T-helper 1 cell treated with Interleukin-12 subunit alpha and Interleukin-12 subunit beta and Interleukin-4 antibody, amounts not matched to agents 30 ng/mL and 1 ng/mL, for 36 hours (primary cell): ENCODE data around the gene HDHD5. TPM values are rescaled to one million over a fixed set of nuclear protein-coding genes. Genes with fewer than 3 reads are reported as not detected.
"Not testable (repeated sequence)": the region's sequence is repeated elsewhere in the genome, so short reads cannot be mapped to it uniquely, and the experiment has no call there.

ENCODE experiments used
- intact Hi-C: fragments of 100-400 bp; cut with micrococcal nuclease; formaldehyde crosslinking; loops from one replicate; pipeline ENCODE4 v1.15.1; 2024
- total RNA-seq: library from RNA; stranded (reverse); gene quantifications from 2 replicates; pipeline ENCODE4 v1.2.3, GENCODE V29; 2022

The HDHD5 gene
- total RNA-seq, 1 donor from 2014 or later, result 31.7 TPM

DNA sequence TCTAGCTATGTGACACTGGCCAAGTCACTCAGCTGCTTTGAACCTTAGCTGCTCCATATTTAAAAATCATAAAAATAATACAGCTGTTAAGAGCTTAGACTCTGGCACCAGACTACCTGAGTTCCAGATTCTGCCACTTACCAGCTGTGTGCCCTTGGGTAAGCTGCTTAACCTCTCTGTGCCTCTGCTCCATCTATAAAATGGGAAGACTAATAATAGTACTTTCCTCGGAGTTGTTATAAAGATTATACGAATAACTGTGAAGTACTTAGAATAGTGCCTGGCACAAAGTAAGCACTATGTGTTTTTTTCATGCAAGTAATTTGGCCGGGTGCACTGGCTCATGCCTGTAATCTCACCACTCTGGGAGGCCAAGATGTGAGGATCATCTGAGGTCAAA lies 1.4 kb downstream of the HDHD5 start:
- intact Hi-C loops, result loop anchor here (1.0 to 2.0 kb wide), 2 partner anchors 37 to 619 kb away; no protein-coding TSS in a partner anchor

DNA sequence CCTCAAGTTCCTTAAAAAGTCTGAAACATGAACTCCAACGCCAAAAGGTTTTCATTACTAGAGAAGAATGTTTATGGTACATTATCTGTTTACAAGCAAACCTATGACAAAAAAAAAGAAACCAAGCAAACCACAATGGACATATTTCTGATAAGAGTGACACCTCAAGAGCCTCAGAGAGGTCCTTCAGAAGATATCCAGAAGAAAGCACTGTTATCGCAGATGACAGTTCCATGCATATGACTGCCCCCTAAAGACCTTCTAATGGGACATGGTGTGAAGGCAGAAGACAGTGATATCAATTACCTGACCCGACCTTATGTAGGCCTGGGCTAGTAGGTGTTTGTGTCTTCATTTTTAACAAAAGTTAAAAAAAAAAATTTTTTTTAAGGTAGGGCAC lies 3.1 kb downstream of the HDHD5 start:
- intact Hi-C loops, result no loop called here

DNA sequence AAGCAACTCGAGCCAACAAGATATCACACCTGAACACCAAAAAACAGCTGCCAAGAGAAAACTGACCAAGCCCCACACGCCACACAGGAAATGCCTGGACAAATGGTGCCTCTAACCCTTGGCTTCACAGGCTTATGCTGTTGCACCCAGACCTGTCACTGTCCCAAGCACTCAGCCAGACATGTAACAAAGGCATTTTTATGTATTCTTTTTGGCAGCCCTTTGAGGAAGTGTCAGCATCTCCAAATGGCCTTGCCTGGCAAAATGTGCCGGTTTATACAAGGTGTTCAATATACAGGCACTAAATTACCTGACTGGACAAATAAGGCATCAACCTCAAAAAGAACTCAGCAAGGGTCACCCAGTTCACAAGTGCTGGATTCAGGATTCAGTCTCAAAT lies 6.1 kb downstream of the HDHD5 start:
- intact Hi-C loops, result no loop called here

DNA sequence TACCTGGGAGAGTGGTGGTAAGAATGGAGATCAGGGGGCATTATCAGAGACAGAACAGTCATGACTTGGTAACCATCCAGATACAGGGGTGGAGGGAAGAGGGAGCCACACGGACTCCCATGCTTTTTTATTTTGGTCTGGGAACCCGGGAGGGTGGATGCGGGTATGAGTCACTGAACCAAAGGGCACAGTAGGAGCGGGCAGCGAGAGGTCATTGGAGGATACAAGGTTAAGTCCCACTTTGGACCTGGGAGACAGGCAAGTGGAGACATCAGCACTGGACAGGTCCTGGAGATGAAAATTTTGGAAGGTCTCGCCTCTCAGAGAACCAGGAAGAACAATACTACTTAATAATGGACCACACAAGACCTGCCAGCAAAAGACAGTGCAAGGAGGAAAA lies 6.7 kb downstream of the HDHD5 start:
- intact Hi-C loops, result no loop called here

DNA sequence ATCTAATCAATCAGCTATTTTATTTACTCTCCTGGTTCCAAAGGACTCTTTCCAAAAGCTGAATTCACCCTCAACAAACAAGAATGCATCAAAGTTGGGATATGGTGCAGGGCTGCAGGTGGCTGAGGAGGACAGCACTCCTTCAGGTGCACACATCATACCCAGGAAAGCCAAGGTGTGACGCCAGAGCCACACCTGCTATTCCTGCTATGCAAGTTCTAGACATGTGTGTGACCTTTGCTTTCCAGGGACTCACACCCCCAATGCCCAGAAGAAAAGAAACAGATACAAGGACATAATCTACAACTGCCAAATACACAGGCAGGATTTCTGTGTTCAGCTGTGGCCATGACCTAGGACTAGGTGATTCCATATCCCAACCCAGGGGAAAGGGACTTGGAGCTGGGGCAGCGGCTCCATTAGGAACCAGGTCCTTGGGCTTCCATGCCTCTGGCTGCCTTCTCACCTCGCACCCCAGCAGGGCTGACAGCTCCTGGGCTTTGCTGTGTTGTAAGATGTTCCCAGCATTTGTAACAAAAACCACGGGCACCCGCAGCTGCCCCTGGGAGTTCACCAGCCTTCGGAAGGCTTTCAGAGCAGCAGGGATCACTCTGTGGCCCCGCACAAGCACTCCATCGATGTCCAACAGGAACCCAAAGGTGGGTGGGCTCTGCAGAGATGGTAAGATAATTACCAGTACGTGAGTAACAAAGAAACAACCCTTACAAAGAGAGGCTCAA lies 9.8 kb downstream of the HDHD5 start:
- intact Hi-C loops, result no loop called here

DNA sequence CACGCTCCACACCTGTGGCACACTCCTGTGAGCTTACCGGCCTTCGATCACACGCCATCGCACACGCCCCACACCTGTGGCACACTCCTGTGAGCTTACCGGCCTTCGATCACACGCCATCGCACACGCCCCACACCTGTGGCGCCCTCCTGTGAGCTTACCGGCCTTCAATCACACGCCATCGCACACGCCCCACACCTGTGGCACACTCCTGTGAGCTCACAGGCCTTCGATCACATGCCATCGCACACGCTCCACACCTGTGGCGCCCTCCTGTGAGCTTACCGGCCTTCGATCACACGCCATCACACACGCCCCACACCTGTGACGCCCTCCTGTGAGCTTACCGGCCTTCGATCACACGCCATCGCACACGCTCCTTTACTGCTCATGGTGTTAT lies 11.6 kb downstream of the HDHD5 start:
- intact Hi-C loops, result not testable (repeated sequence)

DNA sequence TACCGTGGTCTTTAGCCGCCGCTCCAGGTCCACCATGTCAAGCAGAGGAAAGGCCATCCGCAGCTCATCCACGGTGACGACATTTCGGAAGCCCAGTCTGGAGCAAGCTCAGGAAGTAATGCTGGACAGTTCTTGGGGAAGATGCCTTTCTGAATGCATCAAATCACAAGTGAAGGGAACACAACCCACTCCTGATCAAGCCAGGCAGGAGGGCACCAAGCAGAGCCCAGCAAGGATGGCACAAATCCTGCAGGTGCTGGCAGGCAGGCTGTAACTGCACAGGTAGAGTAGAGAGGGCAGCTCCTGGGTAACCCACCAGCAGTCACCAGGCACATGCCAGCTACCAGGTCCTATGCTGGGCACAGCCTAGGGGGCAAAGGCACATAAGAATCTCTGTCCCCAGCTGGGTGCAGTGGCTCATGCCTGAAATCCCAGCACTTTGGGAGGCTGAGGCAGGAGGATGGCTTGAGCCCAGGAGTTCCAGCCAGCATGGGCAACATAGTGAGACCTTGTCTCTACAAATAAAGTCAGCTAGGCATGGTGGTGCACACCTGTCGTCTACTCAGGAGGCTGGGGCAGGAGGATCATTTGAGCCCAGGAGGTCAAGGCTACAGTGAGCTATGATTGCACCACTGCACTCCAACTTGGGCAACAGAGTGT lies 13.9 kb downstream of the HDHD5 start:
- intact Hi-C loops, result no loop called here

DNA sequence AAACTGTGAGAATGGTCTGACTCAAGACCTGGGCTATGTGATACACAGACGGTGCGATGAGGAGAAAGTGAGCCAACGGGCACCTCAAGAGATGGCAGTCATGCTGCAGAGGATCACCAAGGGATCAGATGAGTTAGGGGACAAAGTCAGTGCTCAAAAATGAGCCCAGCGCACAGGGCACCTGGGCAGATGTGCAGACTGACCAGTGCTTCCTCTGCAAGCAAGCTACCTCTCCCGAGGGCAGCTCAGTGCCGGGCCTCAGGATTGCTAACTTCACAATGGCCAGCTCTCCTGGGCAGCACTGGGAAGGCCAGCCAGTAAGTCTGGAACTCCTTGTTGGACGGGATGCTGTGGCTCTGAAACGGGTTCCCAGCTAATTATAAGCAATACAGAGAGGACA lies 15.3 kb downstream of the HDHD5 start:
- intact Hi-C loops, result no loop called here

DNA sequence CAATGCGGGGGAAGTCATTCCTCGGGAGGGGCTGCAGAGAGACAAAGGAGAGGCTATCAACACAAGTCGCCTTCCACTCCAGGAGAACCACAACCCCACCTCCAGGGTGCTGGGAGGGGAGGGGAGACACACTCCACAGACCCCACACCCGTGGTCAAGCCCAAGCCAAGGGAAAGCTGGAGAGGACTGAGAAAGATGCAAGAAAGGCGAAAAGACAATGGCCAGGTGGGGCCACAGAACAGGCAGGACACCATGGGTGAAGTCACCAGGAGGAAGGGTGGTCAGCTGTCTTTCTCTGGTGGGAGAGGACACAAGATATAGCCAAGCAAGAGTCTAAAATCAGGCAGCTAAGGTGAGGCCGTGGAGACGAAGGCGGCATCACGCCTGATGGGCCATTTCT lies 16.0 kb downstream of the HDHD5 start:
- intact Hi-C loops, result no loop called here

DNA sequence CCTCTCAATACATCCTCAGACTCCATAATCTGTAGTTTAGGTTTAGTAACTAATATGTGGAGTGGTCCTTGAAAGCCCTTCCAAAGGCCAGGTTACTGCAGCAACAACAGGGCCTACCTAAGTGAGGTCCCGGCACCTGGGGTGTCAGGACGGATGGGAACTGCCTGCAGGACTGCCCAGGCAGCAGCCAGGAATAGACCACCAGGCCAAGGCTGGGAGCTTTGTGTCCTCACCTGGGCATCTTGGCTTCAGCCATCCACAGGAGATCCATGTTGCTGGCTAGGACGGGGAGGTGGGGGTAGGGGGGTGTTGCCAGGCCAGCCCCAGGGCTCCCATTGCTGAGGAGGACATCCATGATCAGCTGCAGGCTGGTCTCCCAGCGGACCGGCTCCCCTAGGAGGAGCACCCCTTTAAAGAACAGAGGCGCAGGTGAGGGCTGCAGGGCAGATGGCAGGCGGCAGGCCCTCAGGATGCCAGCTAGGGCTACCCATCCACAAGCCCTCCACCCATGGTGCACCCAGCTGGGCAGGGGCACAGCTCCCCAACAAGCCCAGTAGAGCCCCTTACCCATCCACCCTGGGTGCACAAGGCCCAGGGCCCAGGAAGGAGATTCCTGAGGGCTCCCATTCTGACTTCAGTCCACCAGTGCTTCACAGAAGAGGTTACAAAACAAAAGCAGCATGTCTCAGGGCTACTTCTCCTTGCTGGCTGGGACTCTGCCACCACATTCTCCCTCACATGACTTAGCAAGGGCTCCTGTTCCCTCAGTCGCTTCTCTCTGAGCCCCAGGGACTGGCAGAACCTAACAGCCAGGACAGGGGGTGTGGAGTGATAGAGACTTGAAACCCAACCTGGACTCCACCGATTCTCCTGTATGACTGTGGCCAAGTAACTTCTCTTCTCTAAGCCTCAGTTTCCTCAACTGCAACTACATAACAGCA lies 18.0 kb downstream of the HDHD5 start:
- intact Hi-C loops, result no loop called here

DNA sequence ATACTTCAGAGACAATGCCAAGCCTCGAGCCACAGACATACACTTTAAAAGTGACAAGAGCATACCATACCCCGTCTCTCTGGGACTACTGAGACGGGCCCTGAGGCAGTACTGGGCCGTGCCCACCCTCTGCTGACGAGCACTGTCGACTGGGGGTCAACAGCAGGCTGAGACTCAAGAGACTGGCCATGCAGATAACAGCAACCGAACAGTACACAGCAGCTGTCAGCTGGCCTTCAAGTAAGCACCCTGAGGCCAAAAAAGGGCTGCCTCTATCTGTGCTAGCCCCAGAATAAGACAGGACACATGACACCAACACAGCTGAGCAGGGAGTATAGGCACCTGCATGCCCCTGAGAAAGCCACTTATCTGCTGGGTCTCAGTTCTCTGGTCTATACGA lies 19.1 kb downstream of the HDHD5 start:
- intact Hi-C loops, result no loop called here

DNA sequence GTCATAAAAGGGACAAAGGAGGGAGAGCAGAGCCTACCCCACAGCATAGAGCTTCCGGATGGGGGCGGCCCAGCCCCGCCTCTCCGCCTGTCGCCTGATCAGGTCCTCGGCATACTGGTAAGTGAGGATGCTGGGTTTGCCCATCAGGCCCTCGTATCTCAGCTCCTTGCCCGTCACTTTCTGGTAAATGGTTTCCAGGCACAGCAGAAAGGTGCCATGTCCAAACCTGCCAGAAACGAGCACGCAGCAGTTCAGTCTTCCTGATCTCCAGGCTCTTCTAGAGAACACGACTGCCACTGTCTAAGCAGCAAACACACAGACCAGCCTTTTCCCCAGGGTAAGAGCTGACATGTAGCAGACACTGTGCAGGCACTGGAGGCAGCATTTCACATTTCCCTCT lies 20.6 kb downstream of the HDHD5 start:
- intact Hi-C loops, result no loop called here

DNA sequence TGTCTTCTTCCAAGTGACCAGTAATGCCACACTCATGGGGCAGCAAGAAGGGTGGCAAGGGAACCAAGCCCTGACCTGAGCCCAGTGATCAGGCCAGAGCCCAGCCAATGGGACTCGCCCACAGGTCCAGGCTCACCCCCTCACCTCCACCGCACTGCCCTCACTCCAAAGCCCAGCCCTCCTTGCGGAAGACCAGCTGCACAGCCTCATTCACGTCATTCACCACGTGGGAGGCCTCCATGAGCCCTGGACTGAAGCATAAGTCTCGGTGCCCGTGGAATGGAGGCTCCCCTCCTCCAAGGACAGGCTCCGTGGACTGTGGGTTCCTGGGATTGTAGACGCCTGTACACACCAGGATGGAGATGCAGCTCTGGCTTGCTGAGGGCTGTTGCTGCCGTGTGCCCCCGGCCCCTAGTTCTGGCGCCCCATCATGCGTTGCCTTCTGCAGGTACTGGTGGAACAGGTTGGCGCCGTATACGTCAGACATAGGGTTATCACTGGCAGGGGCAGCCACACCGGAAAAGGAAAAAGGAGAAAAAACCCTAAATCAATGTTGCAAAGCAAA lies 21.1 kb downstream of the HDHD5 start:
- intact Hi-C loops, result no loop called here

DNA sequence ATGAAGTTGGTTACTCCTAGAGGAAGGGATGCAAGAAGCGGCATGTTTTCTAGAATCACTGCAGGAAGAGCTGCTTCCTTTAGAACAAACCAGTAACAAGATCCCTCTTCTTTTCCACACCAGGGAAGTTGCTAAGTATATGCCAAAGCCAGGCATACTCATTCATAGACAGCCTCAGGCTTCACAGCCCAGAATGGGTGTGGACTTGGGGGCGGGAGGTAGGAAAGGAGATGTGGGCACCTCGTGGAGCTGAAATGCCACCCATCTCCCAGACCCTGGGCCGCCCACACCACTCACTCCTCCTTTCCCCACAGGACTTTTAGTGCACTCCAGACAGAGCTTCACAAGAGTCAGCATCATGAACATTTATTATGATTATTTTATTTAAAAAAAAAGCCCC lies 21.9 kb downstream of the HDHD5 start:
- intact Hi-C loops, result no loop called here

DNA sequence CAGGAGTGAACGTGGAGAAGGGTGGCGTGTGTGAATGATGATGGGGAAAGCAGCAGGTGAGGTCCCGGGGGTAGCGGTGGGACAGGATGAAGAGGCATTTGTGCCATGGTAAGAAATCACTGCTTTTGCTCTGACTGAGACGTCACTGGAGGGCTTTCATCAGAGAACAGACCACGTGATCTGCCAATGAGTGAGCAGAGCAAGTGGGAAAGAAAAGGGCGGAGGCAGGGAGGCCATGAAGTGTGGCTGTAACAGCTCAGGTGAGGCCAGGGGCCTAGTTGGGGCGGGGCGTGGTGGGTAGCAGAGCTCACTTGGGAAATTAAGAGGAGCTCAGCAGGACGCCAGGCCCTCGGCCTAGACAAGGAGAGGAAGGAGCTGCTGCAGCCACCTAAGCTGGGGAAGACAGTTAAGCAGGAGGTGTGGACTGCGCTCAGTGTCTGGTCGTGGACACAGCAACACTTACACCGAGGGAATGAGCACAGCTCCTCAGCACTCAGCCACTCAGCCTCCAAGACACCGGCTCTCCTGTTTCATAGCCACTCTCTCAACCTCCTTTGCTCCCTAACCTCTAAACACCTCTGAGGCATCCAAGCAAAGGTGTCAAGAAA lies 23.8 kb downstream of the HDHD5 start:
- intact Hi-C loops, result no loop called here

DNA sequence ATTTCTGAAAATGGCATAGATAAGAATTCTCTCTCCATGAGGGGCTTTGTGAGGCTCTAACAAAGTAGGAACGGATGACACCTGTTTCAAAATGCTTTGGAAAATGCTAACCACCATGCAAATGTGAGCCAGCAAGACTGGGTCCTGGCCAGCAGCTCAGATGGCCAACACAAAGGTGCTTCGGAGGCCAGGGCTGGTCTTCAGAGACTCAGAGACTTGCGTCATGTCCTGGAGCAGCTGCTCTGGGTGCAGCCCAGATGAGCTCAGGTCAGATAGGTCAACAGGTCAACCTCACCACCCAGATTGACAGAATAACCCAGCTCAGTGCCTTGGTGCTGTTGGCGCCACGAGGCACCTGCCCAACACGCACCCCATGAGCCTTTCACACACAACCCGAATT lies 25.9 kb downstream of the HDHD5 start:
- intact Hi-C loops, result no loop called here

DNA sequence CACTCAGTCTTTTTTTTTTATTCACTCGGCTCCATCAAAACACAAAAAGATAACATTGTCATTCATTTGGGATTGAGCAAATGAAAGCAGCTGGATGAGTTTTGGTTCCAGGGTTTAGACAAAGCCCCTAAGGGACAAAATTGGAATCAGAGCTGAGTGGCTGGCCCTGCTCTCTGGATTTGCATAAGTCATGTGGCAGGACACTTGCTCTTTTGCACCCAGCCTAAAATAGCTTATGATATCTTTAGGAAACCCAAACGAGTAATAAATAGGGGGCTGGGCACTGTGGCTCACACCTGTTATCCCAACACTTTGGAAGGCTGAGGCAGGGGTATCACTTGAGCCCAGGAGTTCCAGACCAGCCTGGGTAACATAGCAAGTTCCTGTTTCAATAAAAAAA lies 27.0 kb downstream of the HDHD5 start:
- intact Hi-C loops, result no loop called here

DNA sequence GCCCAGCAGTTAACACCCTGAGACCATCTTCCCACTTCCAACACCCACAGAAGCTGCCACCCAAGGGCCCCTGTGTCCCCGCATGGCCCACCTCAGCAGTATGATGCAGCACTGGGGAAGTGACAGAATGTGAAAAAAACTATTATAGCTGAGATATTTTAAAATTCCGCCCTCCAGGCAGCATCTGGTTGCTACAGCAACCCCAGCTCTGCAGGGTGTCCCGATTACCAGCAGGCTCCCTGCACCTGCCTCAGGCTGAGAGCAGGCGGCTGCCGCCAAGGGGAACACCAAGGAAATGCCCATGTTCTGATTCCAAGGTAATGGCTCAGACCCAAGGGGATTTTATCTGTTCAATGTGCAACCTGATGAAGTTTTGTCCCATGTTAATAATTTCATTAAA lies 27.4 kb downstream of the HDHD5 start:
- intact Hi-C loops, result no loop called here

DNA sequence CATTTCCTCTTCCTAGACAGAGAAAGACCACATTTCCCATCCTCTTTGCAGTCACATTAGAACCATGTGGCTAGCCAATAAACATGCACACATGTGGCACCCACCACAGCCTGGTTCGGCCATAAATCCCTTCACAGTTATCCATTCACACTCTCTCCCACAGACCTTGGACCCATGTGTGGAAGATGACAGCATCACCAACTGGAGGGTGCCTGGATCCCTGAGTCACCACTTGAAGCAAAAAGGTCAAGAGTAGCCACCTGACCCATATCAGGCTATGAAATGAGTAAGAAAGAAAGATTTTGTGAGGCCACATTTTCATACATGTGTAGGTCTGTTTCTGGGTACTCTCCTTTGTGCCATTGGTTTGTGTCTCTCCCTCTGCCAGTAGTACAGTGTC lies 28.9 kb downstream of the HDHD5 start:
- intact Hi-C loops, result no loop called here

DNA sequence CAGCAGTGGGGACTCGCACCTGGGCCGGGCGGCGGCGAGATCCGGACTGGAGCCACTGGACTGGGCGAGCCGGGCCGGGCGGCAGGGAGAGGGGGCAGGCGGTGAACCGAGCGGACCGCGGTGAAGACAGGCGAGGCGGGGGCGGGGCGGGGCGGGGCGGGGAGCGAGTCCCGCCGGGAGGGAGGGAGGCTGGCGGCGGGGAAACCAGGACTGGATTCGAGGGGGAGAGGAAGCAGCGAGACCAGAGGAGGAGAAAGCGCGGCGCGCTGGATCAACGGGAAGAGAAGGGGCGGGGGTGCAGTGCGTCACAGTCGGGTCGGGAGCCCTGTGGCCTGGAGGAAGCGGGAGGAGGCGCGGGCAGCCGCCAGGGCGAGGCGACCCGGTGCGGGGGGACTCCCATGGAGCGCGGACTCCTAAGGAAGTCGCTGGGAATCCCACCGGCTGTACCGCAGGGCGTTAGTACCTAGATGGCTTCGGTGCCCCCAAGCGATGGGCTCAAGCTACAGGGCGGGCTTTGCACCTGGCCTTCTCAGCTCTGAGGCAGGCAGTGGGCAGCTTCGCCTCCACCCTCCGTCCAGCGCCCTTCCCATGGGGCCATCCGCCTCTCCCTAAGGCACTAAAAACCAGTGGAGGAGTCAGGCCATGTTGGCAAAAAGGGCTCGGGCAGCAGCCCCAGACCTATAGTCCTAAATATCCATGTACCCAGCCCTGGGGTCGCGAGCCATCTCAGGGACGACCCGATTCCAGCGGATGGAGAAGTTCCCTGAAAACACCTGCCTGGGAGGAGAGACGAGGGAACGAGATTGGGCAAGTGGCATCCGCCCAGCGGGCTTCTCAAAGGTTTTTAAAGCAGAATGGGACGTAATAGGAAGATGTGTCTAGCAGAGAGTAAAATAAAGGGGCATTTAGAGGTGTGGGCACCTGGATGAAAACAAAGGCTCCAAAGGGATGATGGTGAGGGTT lies 37.6 kb downstream of the HDHD5 start, which contains the start of gene TMEM121B:
Gene TMEM121B (minus strand): TSS at position 128 of the 963 bp plus-strand sequence. CDS start 233 bp downstream, outside the sequence.
- intact Hi-C loops, result no loop called here
